HepG2 (cell line): ENCODE measurements around the gene GLDC. TPM values are rescaled to one million over a fixed set of nuclear protein-coding genes. Genes with fewer than 3 reads are reported as not detected.

Experiments
- AGO1 ChIP-seq: fragments of 200-400 bp; formaldehyde crosslinking; IDR thresholded peaks from 2 replicates; pipeline ENCODE4 v1.6.1; 2017; ENCODE audit warnings: mild to moderate bottlenecking, low read depth, low read length, moderate library complexity; ENCODE audit not compliant: poor library complexity, severe bottlenecking
- GABPA ChIP-seq, 2 experiments: IDR thresholded peaks; 2 replicates each; pipeline ENCODE4 v1.6.1; 2011 to 2016; ENCODE audit warnings: low read depth in 2 of 2, low read length in 1 of 2, missing biosample characterization in 1 of 2, missing genetic modification characterization in 1 of 2
- HNRNPL ChIP-seq: fragments of 200-400 bp; formaldehyde crosslinking; IDR thresholded peaks from 2 replicates; pipeline ENCODE4 v1.6.1; 2017; ENCODE audit warnings: mild to moderate bottlenecking, low read depth, low read length
- KMT2A ChIP-seq: sonication (generic); formaldehyde crosslinking; IDR thresholded peaks from 2 replicates; pipeline ENCODE4 v1.4.0; 2020; ENCODE audit warnings: missing genetic modification reagents
- MXD1 ChIP-seq: sonication (generic); formaldehyde crosslinking; IDR thresholded peaks from 2 replicates; pipeline ENCODE4 v1.4.0; 2020; ENCODE audit warnings: mild to moderate bottlenecking, missing genetic modification reagents
- MYC ChIP-seq: sonication (generic); formaldehyde crosslinking; IDR thresholded peaks from 2 replicates; pipeline ENCODE4 v1.9.0; 2021; ENCODE audit warnings: missing genetic modification reagents, borderline replicate concordance
- NRL ChIP-seq: sonication (generic); formaldehyde crosslinking; IDR thresholded peaks from 2 replicates; pipeline ENCODE4 v1.5.0; 2020; ENCODE audit warnings: missing genetic modification reagents, mild to moderate bottlenecking, moderate library complexity, borderline replicate concordance
- PAXIP1 ChIP-seq: sonication (generic); formaldehyde crosslinking; conservative IDR thresholded peaks from 2 replicates; pipeline ENCODE4 v1.4.0; 2020; ENCODE audit warnings: mild to moderate bottlenecking, missing genetic modification reagents, moderate library complexity
- PHB2 ChIP-seq: fragments of 450-650 bp; IDR thresholded peaks from 2 replicates; pipeline ENCODE4 v1.6.1; 2018; ENCODE audit not compliant: partially characterized antibody
- SALL1 ChIP-seq: sonication (generic); formaldehyde crosslinking; IDR thresholded peaks from 2 replicates; pipeline ENCODE4 v1.8.0; 2022; ENCODE audit warnings: mild to moderate bottlenecking, missing genetic modification reagents
- TEAD3 ChIP-seq: optimal IDR thresholded peaks from 2 replicates; pipeline ENCODE3; 2016; ENCODE audit warnings: borderline replicate concordance
- YY1 ChIP-seq: IDR thresholded peaks from 2 replicates; pipeline ENCODE4 v1.6.1; 2011; ENCODE audit warnings: low read length, low read depth, moderate library complexity, mild to moderate bottlenecking; ENCODE audit not compliant: insufficient read depth, insufficient replicate concordance
- ZNF549 ChIP-seq: sonication (generic); formaldehyde crosslinking; IDR thresholded peaks from 2 replicates; pipeline ENCODE4 v1.5.0; 2020; ENCODE audit warnings: missing genetic modification reagents
- ZNF770 ChIP-seq: sonication (generic); formaldehyde crosslinking; IDR thresholded peaks from 2 replicates; pipeline ENCODE4 v1.5.0; 2020; ENCODE audit warnings: mild to moderate bottlenecking, missing genetic modification reagents
- polyA plus RNA-seq, 8 experiments: library from polyadenylated mRNA; depleted of rRNA in 3 of 8; stranded (reverse) in 7 of 8; unstranded in 1 of 8; fragments of >200 nt; fragmentation: Illumina TruSeq in 4 of 8; extraction: Trizol in 4 of 8; gene quantifications; 2 replicates each; pipeline versions ENCODE4 v1.2.1 to v1.2.3, GENCODE V29; 2011 to 2016; ENCODE audit warnings: low read depth in 4 of 8, missing spikeins in 1 of 8, mixed read lengths in 1 of 8; ENCODE audit not compliant: insufficient read depth in 1 of 8
- total RNA-seq, 5 experiments: library from RNA; depleted of rRNA; stranded (reverse); fragments of >200 nt; fragmentation: Illumina TruSeq; extraction: Trizol; gene quantifications; 2 replicates each; pipeline ENCODE4 v1.2.3, GENCODE V29; 2016; ENCODE audit warnings: low read depth in 1 of 5
- TF ChIP-seq, protein P1 (sequence below), 2 experiments: IDR thresholded peaks; 2 replicates each; pipeline ENCODE4 v1.6.1; 2011 to 2012; ENCODE audit warnings: low read length in 2 of 2, borderline replicate concordance in 1 of 2, low read depth in 1 of 2, mild to moderate bottlenecking in 1 of 2, moderate library complexity in 1 of 2

GLDC gene
- total and polyA plus RNA-seq, 2 of the 13 experiments (the other 11 are each of a cell fraction or from before 2014, with no cell fraction given), result 59.3 to 115 TPM

DNA sequence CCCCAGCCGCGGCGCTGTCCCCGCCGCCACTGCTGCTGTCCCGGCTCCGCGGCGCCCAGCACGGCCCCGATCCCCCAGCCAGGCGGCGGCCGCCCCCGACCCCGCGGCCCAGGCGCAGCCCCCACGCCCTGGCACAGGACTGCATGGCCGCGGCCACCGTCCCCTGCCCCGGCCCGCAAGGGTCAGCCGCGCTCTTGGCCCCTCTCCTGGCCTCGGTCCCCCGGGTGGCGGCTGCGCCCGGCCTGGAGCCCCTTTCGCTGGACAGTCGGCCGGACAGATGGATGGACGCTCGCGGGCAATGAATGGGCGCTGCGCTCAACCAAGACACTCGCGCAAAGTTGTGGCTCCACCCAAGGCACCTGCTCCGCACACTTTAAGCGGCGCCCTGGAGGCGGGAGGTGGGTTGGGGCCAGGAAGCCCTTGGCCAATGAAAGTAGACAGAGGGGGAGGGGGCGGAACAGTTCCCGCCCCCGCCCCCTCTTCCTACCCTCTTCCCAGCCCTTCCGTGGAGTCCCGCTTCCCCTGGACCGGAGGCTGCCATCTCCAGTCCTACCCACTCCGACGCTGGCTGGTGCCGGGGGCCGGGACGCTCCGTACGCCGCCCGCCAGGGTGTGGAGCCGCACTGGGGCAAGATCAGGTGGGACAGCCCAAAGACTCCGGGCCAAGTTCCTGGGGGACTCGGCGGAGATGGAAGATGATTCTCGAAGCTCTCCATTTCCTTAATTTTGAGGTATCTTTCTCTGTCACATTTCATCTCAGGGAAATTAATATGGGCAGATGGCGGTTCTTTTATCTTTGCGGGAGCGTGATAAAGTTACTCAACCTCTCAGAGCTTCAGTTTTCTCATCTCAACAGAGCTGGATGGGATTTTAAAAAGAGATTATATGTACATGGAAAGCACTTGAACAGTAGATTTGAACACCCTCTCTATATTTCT is at the start of gene GLDC (continued):
- TF ChIP-seq, protein P1, sequence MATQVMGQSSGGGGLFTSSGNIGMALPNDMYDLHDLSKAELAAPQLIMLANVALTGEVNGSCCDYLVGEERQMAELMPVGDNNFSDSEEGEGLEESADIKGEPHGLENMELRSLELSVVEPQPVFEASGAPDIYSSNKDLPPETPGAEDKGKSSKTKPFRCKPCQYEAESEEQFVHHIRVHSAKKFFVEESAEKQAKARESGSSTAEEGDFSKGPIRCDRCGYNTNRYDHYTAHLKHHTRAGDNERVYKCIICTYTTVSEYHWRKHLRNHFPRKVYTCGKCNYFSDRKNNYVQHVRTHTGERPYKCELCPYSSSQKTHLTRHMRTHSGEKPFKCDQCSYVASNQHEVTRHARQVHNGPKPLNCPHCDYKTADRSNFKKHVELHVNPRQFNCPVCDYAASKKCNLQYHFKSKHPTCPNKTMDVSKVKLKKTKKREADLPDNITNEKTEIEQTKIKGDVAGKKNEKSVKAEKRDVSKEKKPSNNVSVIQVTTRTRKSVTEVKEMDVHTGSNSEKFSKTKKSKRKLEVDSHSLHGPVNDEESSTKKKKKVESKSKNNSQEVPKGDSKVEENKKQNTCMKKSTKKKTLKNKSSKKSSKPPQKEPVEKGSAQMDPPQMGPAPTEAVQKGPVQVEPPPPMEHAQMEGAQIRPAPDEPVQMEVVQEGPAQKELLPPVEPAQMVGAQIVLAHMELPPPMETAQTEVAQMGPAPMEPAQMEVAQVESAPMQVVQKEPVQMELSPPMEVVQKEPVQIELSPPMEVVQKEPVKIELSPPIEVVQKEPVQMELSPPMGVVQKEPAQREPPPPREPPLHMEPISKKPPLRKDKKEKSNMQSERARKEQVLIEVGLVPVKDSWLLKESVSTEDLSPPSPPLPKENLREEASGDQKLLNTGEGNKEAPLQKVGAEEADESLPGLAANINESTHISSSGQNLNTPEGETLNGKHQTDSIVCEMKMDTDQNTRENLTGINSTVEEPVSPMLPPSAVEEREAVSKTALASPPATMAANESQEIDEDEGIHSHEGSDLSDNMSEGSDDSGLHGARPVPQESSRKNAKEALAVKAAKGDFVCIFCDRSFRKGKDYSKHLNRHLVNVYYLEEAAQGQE (IDR thresholded peaks at IDR 0.05; ENCODE audit: borderline replicate concordance in 1 of 2, low read depth in 1 of 2, low read length in 2 of 2), result peak in 1 of 2 experiments; percentile 42; a peak in 1 of 4 replicates
- TF ChIP-seq AGO1, result peak; percentile 71
- no peak for TF ChIP-seq ZNF549 (CRISPR knock-in tag)
- TF ChIP-seq SALL1 (CRISPR knock-in tag), result peak; percentile 81; the same call in 1 of the 2 replicates
- TF ChIP-seq PHB2, result no peak
- peak; percentile 7 for TF ChIP-seq TEAD3 (CRISPR knock-in tag)
- TF ChIP-seq HNRNPL, result peak; percentile 77; the same call in 1 of the 2 replicates
- peak; percentile 48; the same call in 1 of the 2 replicates for TF ChIP-seq PAXIP1
- TF ChIP-seq MXD1, result peak; percentile 54
- TF ChIP-seq ZNF770 (CRISPR knock-in tag), result peak; percentile 85
- no peak for TF ChIP-seq GABPA (IDR thresholded peaks at IDR 0.05; ENCODE audit: low read depth, low read length)
- TF ChIP-seq GABPA (CRISPR knock-in tag; IDR thresholded peaks at IDR 0.05; ENCODE audit: low read depth), result peak; percentile 57; the same call in 1 of the 2 replicates
- peak; percentile 73 for TF ChIP-seq YY1
- TF ChIP-seq NRL (CRISPR knock-in tag), result peak; percentile 73; the same call in 1 of the 2 replicates
- peak; percentile 74; the same call in 1 of the 2 replicates for TF ChIP-seq MYC (CRISPR knock-in tag)
- peak; percentile 84 for TF ChIP-seq KMT2A (CRISPR knock-in tag)
